GM12878 (cell line): ENCODE data around the gene SNTA1. TPM values are rescaled to one million over a fixed set of nuclear protein-coding genes. Genes with fewer than 3 reads are reported as not detected.
A peak's percentile ranks its signal among the peaks of the same experiment; 100 is the strongest.
"Not testable (repeated sequence)": the region's sequence is repeated elsewhere in the genome, so short reads cannot be mapped to it uniquely, and the experiment has no call there.

Experiments
- ATAC-seq: fragments of 200-7000 bp; cut with Tn5 transposase; 3 replicates; pipeline ENCODE4 v1.9.1; 2020; ENCODE audit warnings: mild to moderate bottlenecking, moderate library complexity
- BruUV-seq: library from RNA; stranded (reverse); fragments of 400-500 nt; replicated peaks from 2 replicates; lab custom pipeline; 2021; lab: Mats Ljungman, UMichigan
- CTCF ChIA-PET: fragments of 300-600 bp; sonication (Branson Sonifier 250); formaldehyde crosslinking; extraction: SDS; loops from one replicate; lab custom pipeline; 2021; ENCODE audit warnings: inconsistent platforms; lab: Yijun Ruan, JAX
- POLR2A ChIA-PET: fragments of 350-600 bp; formaldehyde crosslinking; extraction: SDS; loops from one replicate; lab custom pipeline; 2021; ENCODE audit warnings: inconsistent platforms; lab: Charles Lee
- RAD21 ChIA-PET: fragments of 300-600 bp; sonication (Branson Sonifier 250); formaldehyde crosslinking; loops from one replicate; lab custom pipeline; 2023; ENCODE audit warnings: antibody characterized with exemption; ENCODE audit not compliant: unreplicated experiment; lab: Charles Lee
- SMC1A ChIA-PET: fragments of 300-600 bp; sonication (Branson Sonifier 250); formaldehyde crosslinking; loops from one replicate; lab custom pipeline; 2023; ENCODE audit not compliant: unreplicated experiment, uncharacterized antibody; lab: Charles Lee
- DNase-seq: peaks from one replicate; pipeline ENCODE4 v3.0.0-alpha.2; 2011; ENCODE audit warnings: low read depth, low spot score
- FAIRE-seq: peaks from 3 replicates; lab custom pipeline; 2011; peaks lifted over from hg19 to GRCh38; lab: Jason Lieb, UNC
- H2AFZ ChIP-seq: 2 replicates; pipeline ENCODE4 v1.6.0; 2011; ENCODE audit warnings: low read depth, low read length, control low read depth; ENCODE audit not compliant: control insufficient read depth
- H3K27ac ChIP-seq: 2 replicates; pipeline ENCODE4 v1.5.1; 2011; ENCODE audit warnings: control low read depth; ENCODE audit not compliant: control insufficient read depth, insufficient read depth
- H3K27me3 ChIP-seq, 2 experiments: replicated peaks in 1 of 2; 2 replicates each; pipeline versions ENCODE4 v1.6.0 to v1.6.1; 2011; ENCODE audit warnings: low read length in 1 of 2; ENCODE audit not compliant: control insufficient read depth in 2 of 2, insufficient read depth in 2 of 2
- H3K36me3 ChIP-seq, 2 experiments: 2 replicates each; pipeline ENCODE4 v1.5.1; 2011; ENCODE audit warnings: low read length in 1 of 2; ENCODE audit not compliant: control insufficient read depth in 2 of 2, insufficient read depth in 2 of 2
- H3K4me1 ChIP-seq: 2 replicates; pipeline ENCODE4 v1.6.1; 2011; ENCODE audit warnings: mild to moderate bottlenecking, low read length, moderate library complexity, mixed read lengths; ENCODE audit not compliant: control insufficient read depth, insufficient read depth
- H3K4me2 ChIP-seq: 2 replicates; pipeline ENCODE4 v1.6.0; 2011; ENCODE audit warnings: control low read depth; ENCODE audit not compliant: control insufficient read depth, insufficient read depth
- H3K4me3 ChIP-seq: fragments of 200-600 bp; sonication (generic); 2 replicates; pipeline ENCODE4 v1.5.1; 2016
- H3K79me2 ChIP-seq: 2 replicates; pipeline ENCODE4 v1.6.0; 2011; ENCODE audit warnings: low read length; ENCODE audit not compliant: control insufficient read depth, insufficient read depth
- H3K9ac ChIP-seq: 2 replicates; pipeline ENCODE4 v1.8.0; 2011; ENCODE audit warnings: low read length, control low read depth, mixed read lengths; ENCODE audit not compliant: control insufficient read depth, insufficient read depth
- H3K9me3 ChIP-seq: replicated peaks from 3 replicates; pipeline ENCODE4 v1.5.1; 2011; ENCODE audit warnings: mild to moderate bottlenecking, low read length; ENCODE audit not compliant: control insufficient read depth, insufficient read depth
- H4K20me1 ChIP-seq: 2 replicates; pipeline ENCODE4 v1.6.0; 2011; ENCODE audit not compliant: control insufficient read depth, insufficient read depth
- MLLT1 ChIP-seq: fragments of 450-650 bp; IDR thresholded peaks from 2 replicates; pipeline ENCODE4 v1.6.1; 2016; ENCODE audit warnings: mild to moderate bottlenecking
- TCF3 ChIP-seq: IDR thresholded peaks from 2 replicates; pipeline ENCODE4 v1.6.1; 2012; ENCODE audit warnings: low read depth, mild to moderate bottlenecking, low read length, borderline replicate concordance; ENCODE audit not compliant: insufficient read depth
- ZNF687 ChIP-seq: fragments of 450-650 bp; IDR thresholded peaks from 2 replicates; pipeline ENCODE4 v1.6.1; 2017; ENCODE audit warnings: mild to moderate bottlenecking, moderate library complexity
- WGBS: methylation state at CpG from one replicate; pipeline ENCODE4 v1.1.6; 2016; ENCODE audit warnings: low lambda C conversion rate; ENCODE audit not compliant: insufficient replicate concordance, insufficient coverage; ENCODE audit errors: missing lambda C conversion rate; 5-methylcytosine and 5-hydroxymethylcytosine counted together
- in situ Hi-C: fragments of 300-500 bp; cut with MboI; formaldehyde crosslinking; loops from 9 replicates; pipeline ENCODE4 v1.14.3; 2018; ENCODE audit warnings: mixed read lengths
- intact Hi-C: fragments of 100-400 bp; cut with micrococcal nuclease; formaldehyde crosslinking; loops from one replicate; pipeline ENCODE4 v1.14.2; 2022; ENCODE audit not compliant: unreplicated experiment
- polyA plus RNA-seq, 11 experiments: library from polyadenylated mRNA; depleted of rRNA in 4 of 11; unstranded in 6 of 11; stranded (reverse) in 5 of 11; fragments of >200 nt; fragmentation: Nextera tagmentation in 4 of 11; fragmentation: Illumina TruSeq in 1 of 11; extraction: Ambion mirVana in 4 of 11; extraction: Trizol in 1 of 11; gene quantifications; 1 replicate in 1 of 11; 2 replicates in 10 of 11; pipeline versions ENCODE4 v1.2.1 to v1.2.3, GENCODE V29; 2011 to 2016; ENCODE audit warnings: inconsistent platforms in 2 of 11, missing spikeins in 2 of 11, low read depth in 1 of 11
- total RNA-seq, 4 experiments: library from RNA; depleted of rRNA in 3 of 4; stranded (reverse); fragments of >200 nt in 3 of 4; fragmentation: Illumina TruSeq in 1 of 4; extraction: Trizol in 1 of 4; gene quantifications; 2 replicates each; pipeline versions ENCODE4 v1.2.1 to v1.2.3, GENCODE V29; 2013 to 2021

SNTA1 gene
- total and polyA plus RNA-seq, 10 of the 15 experiments (the other 5 are each of a cell fraction or from before 2014, with no cell fraction given) = 0.26 to 5.1 (median 1.8) TPM

GRCh38 chr20:33489495-33490022, 46.0 kb upstream of the SNTA1 start (continued):
- peak; percentile 69 for TF ChIP-seq ZNF687
- 0 out of 2 replicates have a peak, but pooled peaks have one; percentile 18 for TF ChIP-seq TCF3

GRCh38 chr20:33488661-33489494, 45.3 kb upstream of the SNTA1 start:
- ChIA-PET POLR2A (interaction anchor here (1.0 to 2.4 kb wide), 11 partner anchors 10 to 505 kb away, joined by 3 to 20 read pairs (median 5); partner anchors contain the start of genes ACTL10, CDK5RAP1, PXMP4 and RALY), SMC1A (interaction anchor here (0.7 to 2.0 kb wide), 6 partner anchors 10 to 178 kb away, joined by 3 to 8 read pairs (median 5); partner anchors contain the start of gene ACTL10), CTCF (interaction anchor here (0.9 to 2.9 kb wide), 4 partner anchors 12 to 179 kb away, joined by 3 to 17 read pairs (median 6); partner anchors contain the start of gene ACTL10), RAD21 (interaction anchor here (0.6 to 2.5 kb wide), 9 partner anchors 49 to 288 kb away, joined by 3 to 21 read pairs (median 4); partner anchors contain the start of gene ACTL10)
- FAIRE-seq, H3K4me1 ChIP-seq, intact Hi-C loops, H3K36me3 ChIP-seq, H3K79me2 ChIP-seq, H3K4me3 ChIP-seq, ATAC-seq, DNase-seq, H3K9me3 ChIP-seq, in situ Hi-C loops, H4K20me1 ChIP-seq, H3K27me3 ChIP-seq: not testable (repeated sequence)
- BruUV-seq = TSS peak; percentile 97
- peak overlapping the region; percentile 76 for H3K27ac ChIP-seq
- peak overlapping the region; percentile 84 for H3K9ac ChIP-seq
- H3K4me2 ChIP-seq = peak overlapping the region; percentile 62
- WGBS = 95% methylated on average over 32 of the region's 32 CpGs
- TF ChIP-seq MLLT1 = peak; percentile 82
- H2AFZ ChIP-seq = peak overlapping the region; percentile 81; the same call in 1 of the 2 replicates
